ENCODE results near the gene MNX1.

DNA sequence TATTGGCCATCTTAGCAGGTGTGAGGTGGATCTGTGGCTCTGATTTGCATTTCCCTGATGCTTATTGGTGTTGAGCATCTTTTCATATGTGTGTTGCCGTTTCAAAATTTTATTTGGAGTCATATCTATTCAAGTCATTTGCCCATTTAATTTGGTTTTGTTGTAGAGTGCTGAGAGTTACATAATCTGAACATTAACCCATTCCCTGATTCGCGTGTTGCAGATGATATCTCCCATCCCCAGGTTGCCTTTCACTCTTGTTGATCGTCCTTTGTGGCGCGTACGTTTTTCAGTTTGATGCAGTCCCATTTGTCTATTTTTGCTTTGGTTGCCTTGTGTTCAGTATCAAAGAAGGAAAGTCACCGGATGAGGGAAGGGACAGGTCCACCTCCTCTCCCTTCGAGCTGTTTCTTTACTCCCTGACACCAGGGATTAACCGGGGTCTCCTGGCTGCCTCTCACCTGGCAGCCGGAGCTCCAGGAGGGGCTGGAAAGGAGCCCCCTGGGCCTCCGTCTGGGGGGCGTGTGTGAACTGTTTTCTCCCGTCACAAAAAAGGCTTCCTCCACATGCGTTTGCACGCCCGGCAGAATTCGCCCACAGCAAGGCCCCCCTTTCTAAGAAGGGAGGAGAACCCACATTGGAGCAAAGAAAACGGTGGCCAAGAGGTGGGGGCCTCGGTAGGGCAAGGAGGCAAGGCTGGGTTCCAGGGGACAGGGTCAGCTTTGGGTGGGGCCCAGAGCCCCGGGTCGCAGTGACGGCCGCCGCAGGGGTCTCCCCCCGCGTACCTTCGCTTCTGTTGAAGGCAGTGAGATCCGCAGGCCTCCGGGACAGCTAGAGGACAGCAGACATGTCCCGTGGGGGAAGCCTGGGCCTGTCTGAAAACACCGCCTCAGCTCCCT, 8.3 kb downstream of the MNX1 start:
- TF ChIP-seq CTCF (IDR thresholded peaks at IDR 0.05) (no peak), POLR2AphosphoS5 (IDR thresholded peaks at IDR 0.05) (no peak), POLR2A (IDR thresholded peaks at IDR 0.05) (no peak)
